Measurements from ENCODE around the gene ANO1. TPM values are rescaled to one million over a fixed set of nuclear protein-coding genes. Genes with fewer than 3 reads are reported as not detected.

Gene ANO1
- total RNA-seq, 1 donor = 0.36 TPM

DNA sequence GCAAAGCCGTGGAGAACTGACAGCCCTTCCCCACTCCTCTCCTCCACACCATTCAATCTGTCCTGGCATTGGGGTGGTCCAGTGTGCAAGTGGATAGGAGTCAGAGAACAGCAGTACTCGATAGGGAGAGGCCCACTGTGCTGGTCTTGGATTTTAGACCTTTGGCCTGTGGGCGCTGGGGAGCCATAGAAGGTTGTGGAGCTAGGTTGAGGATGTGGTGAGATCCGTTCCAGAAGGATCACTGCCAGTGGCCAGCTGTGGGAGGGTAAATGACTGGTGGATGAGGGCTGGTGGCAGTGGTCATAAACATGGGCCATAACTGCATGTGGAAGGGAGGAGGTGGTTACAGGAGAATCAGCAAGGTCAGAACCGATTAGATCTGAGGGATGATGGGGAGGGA lies 28.6 kb downstream of the ANO1 start:
- DNase-seq (ENCODE audit: low read depth) = no peak
- TF ChIP-seq, protein P1, sequence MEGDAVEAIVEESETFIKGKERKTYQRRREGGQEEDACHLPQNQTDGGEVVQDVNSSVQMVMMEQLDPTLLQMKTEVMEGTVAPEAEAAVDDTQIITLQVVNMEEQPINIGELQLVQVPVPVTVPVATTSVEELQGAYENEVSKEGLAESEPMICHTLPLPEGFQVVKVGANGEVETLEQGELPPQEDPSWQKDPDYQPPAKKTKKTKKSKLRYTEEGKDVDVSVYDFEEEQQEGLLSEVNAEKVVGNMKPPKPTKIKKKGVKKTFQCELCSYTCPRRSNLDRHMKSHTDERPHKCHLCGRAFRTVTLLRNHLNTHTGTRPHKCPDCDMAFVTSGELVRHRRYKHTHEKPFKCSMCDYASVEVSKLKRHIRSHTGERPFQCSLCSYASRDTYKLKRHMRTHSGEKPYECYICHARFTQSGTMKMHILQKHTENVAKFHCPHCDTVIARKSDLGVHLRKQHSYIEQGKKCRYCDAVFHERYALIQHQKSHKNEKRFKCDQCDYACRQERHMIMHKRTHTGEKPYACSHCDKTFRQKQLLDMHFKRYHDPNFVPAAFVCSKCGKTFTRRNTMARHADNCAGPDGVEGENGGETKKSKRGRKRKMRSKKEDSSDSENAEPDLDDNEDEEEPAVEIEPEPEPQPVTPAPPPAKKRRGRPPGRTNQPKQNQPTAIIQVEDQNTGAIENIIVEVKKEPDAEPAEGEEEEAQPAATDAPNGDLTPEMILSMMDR (IDR thresholded peaks at IDR 0.05; ENCODE audit: insufficient read depth, low read length) = no peak
- no peak overlapping the region for H3K4me3 ChIP-seq (ENCODE audit: low read depth, low read length)

DNA sequence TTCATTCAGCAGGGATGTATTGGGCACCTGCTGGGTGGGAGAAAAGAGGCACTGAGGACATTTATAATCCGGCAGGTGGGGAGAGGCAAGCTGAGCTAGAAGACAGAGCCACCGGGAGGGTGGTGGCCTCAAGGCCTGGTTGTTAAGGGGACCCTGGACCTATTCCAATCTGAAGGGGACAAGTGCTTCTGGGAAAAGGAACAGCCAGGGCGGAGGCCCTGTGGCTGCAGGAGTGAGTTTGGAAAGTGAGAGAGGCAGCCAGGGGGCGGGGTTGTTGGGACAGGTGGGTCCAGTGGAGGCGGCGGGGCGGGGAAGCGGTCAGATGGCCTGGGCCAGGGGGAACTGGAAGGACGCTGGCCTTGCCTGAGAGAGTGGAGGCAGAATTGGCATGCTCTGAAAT lies 29.1 kb downstream of the ANO1 start:
- TF ChIP-seq, protein P1 (IDR thresholded peaks at IDR 0.05; ENCODE audit: insufficient read depth, low read length) = no peak
- no peak overlapping the region for H3K4me3 ChIP-seq (ENCODE audit: low read depth, low read length)
- no peak for DNase-seq (ENCODE audit: low read depth)

DNA sequence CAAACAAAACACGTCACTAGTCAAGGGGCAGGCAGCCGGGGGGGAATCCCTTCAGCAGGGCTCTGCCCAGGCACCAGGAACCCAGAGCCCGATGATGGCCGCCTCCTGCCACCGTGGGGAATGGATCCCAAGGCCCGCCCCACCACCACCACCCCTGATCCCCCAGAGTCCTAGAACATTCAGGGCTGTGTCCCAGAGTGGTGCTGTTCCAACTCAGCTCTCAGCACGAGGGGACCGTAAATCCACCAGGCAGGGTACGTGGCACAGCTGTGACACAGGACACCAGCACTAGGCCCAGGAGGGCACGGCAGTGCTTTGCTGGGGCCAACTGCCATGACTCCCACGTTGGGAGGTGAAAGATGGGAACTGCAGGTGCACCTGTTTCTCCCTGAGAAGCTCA lies 29.6 kb downstream of the ANO1 start:
- no peak overlapping the region for H3K4me3 ChIP-seq (ENCODE audit: low read depth, low read length)
- TF ChIP-seq, protein P1 (IDR thresholded peaks at IDR 0.05; ENCODE audit: insufficient read depth, low read length) = no peak
- no peak for DNase-seq (ENCODE audit: low read depth)

DNA sequence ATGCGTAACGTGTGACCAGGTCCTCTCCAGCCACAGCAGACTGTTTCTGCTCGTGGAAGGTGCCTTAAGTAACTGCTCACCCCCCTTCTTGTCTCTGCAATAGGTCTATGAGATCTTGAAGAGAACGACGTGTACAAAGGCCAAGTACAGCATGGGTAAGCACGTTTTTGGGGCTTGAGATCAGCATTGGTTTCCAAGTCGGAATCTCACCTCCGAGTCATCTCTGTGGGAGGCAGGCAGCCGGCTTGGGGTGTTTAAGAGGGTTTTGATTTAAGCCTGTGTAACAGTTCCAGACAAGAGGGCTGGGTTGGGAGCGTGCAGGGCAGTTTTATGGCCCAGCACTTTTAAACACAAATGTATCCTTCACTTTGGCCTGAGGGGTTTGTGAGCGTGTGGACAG lies 30.1 kb downstream of the ANO1 start:
- no peak overlapping the region for H3K4me3 ChIP-seq (ENCODE audit: low read depth, low read length)
- DNase-seq (ENCODE audit: low read depth) = peak; percentile 30
- TF ChIP-seq, protein P1 (IDR thresholded peaks at IDR 0.05; ENCODE audit: insufficient read depth, low read length) = no peak

DNA sequence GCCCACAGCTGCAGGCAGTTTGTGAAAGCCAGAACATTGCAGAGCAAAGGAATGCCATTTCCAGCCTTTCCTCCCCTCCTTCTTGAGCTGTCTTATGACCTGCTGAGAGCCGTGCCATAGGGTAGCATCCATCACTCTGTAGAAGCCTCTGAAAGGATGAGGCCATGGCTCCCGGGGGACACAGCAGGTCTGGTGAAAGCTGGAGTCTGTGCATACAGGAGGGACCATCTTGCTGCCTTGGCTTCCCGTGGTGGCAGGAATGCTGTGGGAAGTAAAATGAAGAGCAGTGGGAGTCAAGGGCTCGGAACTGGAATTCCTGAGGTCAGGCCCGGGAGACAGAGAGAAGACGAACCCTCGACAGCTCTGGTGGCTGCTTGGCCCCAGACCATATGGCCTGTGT lies 30.9 kb downstream of the ANO1 start:
- H3K4me3 ChIP-seq (ENCODE audit: low read depth, low read length) = no peak overlapping the region
- TF ChIP-seq, protein P1 (IDR thresholded peaks at IDR 0.05; ENCODE audit: insufficient read depth, low read length) = no peak
- DNase-seq (ENCODE audit: low read depth) = no peak

DNA sequence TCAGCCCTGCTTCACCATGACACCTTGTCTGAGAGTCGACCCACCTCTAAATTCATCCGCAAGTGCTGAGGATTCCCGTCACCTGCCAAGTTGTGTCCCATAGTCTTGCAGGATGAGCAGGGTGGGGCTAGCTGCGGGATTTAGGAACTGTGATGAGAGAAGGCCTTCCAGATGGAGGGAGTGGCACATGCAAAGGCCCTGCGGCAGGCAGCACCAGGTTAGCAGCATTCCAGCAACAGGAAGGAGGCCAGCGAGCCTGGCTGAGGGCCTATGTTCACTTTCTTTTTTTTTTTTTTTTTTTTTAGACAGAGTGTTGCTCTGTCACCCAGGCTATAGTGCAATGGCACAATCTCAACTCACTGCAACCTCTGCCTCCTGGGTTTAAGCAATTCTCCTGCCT lies 31.8 kb downstream of the ANO1 start:
- no peak overlapping the region for H3K4me3 ChIP-seq (ENCODE audit: low read depth, low read length)
- DNase-seq (ENCODE audit: low read depth) = no peak
- TF ChIP-seq, protein P1 (IDR thresholded peaks at IDR 0.05; ENCODE audit: insufficient read depth, low read length) = no peak

DNA sequence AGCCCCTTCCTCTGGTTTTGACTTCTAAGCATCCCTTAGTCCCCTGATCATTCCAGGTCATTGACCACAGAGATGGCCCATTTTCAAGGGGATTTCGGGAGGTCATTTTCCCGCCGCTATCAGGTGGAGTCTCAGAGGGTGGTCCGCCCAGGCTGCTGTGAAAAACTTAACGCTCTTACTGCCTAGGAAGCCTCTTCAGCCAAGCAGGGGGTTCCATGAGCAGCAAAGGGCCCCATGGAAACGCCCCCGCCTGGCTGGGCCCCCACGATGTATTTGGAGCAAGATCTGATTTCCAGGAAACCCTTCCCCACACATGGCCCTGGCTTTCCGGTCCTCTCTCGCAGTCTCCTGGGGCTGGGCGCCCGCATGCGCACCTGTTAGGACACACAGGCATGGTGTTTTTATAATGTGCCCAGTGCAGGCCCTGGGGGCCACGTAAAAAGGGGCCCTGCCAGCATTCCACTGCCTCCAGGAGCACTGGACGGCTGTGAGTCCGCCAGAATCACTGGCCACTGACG lies 32.5 kb downstream of the ANO1 start:
- DNase-seq (ENCODE audit: low read depth) = no peak
- no peak overlapping the region for H3K4me3 ChIP-seq (ENCODE audit: low read depth, low read length)
- TF ChIP-seq, protein P1 (IDR thresholded peaks at IDR 0.05; ENCODE audit: insufficient read depth, low read length) = no peak

Measured in fibroblast of the aortic adventitia (primary cell).